ENCODE measurements around the gene PPHLN1. TPM values are rescaled to one million over a fixed set of nuclear protein-coding genes. Genes with fewer than 3 reads are reported as not detected.

Gene PPHLN1
- total and polyA plus RNA-seq, 2 of the 8 experiments (the other 6 are each of a cell fraction or from before 2014, with no cell fraction given): 34.3 to 71.6 TPM

DNA sequence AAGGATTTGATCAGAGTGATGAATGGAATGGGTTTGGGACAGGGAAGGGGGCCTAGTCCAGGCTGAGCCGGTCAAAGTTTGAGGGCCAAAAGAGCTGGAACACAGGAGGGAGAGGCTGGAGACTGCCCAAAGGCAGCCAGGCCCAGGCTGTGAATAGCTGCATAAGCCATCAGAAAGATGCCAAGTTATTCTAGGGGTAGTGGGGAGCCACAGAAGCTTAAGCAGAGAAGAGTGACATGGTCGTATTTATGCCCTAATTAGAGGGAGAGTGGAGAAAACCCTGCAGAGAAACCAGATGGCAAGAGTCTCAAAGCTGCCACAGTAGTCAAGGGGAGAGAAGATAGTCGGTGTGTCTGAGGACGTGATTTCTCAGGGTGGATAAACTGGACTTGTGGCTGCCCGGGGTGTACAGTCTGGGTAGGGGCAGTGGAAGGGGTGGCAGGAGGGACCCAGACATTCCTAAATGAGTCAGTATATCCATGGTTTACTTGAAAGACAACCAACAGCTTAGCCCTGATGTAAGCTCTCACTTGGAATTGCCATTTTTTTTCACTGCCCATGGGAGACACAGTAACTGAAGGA, 164.4 kb downstream of the PPHLN1 start (continued):
- TF ChIP-seq, protein P1, sequence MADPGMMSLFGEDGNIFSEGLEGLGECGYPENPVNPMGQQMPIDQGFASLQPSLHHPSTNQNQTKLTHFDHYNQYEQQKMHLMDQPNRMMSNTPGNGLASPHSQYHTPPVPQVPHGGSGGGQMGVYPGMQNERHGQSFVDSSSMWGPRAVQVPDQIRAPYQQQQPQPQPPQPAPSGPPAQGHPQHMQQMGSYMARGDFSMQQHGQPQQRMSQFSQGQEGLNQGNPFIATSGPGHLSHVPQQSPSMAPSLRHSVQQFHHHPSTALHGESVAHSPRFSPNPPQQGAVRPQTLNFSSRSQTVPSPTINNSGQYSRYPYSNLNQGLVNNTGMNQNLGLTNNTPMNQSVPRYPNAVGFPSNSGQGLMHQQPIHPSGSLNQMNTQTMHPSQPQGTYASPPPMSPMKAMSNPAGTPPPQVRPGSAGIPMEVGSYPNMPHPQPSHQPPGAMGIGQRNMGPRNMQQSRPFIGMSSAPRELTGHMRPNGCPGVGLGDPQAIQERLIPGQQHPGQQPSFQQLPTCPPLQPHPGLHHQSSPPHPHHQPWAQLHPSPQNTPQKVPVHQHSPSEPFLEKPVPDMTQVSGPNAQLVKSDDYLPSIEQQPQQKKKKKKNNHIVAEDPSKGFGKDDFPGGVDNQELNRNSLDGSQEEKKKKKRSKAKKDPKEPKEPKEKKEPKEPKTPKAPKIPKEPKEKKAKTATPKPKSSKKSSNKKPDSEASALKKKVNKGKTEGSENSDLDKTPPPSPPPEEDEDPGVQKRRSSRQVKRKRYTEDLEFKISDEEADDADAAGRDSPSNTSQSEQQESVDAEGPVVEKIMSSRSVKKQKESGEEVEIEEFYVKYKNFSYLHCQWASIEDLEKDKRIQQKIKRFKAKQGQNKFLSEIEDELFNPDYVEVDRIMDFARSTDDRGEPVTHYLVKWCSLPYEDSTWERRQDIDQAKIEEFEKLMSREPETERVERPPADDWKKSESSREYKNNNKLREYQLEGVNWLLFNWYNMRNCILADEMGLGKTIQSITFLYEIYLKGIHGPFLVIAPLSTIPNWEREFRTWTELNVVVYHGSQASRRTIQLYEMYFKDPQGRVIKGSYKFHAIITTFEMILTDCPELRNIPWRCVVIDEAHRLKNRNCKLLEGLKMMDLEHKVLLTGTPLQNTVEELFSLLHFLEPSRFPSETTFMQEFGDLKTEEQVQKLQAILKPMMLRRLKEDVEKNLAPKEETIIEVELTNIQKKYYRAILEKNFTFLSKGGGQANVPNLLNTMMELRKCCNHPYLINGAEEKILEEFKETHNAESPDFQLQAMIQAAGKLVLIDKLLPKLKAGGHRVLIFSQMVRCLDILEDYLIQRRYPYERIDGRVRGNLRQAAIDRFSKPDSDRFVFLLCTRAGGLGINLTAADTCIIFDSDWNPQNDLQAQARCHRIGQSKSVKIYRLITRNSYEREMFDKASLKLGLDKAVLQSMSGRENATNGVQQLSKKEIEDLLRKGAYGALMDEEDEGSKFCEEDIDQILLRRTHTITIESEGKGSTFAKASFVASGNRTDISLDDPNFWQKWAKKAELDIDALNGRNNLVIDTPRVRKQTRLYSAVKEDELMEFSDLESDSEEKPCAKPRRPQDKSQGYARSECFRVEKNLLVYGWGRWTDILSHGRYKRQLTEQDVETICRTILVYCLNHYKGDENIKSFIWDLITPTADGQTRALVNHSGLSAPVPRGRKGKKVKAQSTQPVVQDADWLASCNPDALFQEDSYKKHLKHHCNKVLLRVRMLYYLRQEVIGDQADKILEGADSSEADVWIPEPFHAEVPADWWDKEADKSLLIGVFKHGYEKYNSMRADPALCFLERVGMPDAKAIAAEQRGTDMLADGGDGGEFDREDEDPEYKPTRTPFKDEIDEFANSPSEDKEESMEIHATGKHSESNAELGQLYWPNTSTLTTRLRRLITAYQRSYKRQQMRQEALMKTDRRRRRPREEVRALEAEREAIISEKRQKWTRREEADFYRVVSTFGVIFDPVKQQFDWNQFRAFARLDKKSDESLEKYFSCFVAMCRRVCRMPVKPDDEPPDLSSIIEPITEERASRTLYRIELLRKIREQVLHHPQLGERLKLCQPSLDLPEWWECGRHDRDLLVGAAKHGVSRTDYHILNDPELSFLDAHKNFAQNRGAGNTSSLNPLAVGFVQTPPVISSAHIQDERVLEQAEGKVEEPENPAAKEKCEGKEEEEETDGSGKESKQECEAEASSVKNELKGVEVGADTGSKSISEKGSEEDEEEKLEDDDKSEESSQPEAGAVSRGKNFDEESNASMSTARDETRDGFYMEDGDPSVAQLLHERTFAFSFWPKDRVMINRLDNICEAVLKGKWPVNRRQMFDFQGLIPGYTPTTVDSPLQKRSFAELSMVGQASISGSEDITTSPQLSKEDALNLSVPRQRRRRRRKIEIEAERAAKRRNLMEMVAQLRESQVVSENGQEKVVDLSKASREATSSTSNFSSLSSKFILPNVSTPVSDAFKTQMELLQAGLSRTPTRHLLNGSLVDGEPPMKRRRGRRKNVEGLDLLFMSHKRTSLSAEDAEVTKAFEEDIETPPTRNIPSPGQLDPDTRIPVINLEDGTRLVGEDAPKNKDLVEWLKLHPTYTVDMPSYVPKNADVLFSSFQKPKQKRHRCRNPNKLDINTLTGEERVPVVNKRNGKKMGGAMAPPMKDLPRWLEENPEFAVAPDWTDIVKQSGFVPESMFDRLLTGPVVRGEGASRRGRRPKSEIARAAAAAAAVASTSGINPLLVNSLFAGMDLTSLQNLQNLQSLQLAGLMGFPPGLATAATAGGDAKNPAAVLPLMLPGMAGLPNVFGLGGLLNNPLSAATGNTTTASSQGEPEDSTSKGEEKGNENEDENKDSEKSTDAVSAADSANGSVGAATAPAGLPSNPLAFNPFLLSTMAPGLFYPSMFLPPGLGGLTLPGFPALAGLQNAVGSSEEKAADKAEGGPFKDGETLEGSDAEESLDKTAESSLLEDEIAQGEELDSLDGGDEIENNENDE (IDR thresholded peaks at IDR 0.05; ENCODE audit: insufficient replicate concordance, low read length): no peak

All from H1 (cell line).